ENCODE results near the gene ABHD12B. TPM values are rescaled to one million over a fixed set of nuclear protein-coding genes. Genes with fewer than 3 reads are reported as not detected.

The ABHD12B gene
- total and polyA plus RNA-seq, 9 of the 15 experiments (the other 6 are each of a cell fraction or from before 2014, with no cell fraction given), result not detected

GRCh38 chr14:50926851-50927386, 55.1 kb downstream of the ABHD12B start (continued):
- peak; percentile 64; the same call in 1 of the 2 replicates for TF ChIP-seq ZNF592 (IDR thresholded peaks at IDR 0.05)
- no peak for TF ChIP-seq ZNF41 (CRISPR knock-in tag; conservative IDR thresholded peaks at IDR 0.05)
- TF ChIP-seq MEIS2 (IDR thresholded peaks at IDR 0.05; ENCODE audit: partially characterized antibody), result peak; percentile 97
- TF ChIP-seq, protein P1, sequence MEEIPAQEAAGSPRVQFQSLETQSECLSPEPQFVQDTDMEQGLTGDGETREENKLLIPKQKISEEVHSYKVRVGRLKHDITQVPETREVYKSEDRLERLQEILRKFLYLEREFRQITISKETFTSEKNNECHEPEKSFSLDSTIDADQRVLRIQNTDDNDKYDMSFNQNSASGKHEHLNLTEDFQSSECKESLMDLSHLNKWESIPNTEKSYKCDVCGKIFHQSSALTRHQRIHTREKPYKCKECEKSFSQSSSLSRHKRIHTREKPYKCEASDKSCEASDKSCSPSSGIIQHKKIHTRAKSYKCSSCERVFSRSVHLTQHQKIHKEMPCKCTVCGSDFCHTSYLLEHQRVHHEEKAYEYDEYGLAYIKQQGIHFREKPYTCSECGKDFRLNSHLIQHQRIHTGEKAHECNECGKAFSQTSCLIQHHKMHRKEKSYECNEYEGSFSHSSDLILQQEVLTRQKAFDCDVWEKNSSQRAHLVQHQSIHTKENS (CRISPR knock-in tag; IDR thresholded peaks at IDR 0.05), result no peak
- TF ChIP-seq FOXA1 (IDR thresholded peaks at IDR 0.05; ENCODE audit: borderline replicate concordance), result no peak
- no peak for TF ChIP-seq SAFB (IDR thresholded peaks at IDR 0.05; ENCODE audit: borderline replicate concordance, low read depth, low read length)
- TF ChIP-seq, protein P2, sequence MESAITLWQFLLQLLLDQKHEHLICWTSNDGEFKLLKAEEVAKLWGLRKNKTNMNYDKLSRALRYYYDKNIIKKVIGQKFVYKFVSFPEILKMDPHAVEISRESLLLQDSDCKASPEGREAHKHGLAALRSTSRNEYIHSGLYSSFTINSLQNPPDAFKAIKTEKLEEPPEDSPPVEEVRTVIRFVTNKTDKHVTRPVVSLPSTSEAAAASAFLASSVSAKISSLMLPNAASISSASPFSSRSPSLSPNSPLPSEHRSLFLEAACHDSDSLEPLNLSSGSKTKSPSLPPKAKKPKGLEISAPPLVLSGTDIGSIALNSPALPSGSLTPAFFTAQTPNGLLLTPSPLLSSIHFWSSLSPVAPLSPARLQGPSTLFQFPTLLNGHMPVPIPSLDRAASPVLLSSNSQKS (CRISPR knock-in tag; IDR thresholded peaks at IDR 0.05), result no peak
- 0 out of 2 replicates have a peak, but pooled peaks have one; percentile 49 for TF ChIP-seq RREB1 (CRISPR knock-in tag; IDR thresholded peaks at IDR 0.05)
- 0 out of 4 replicates have a peak, but pooled peaks of 1 of the 2 experiments have one; percentile 15 for TF ChIP-seq RAD21 (CRISPR knock-in tag; conservative IDR thresholded peaks at IDR 0.05 in 1 of 2, IDR thresholded peaks at IDR 0.05 in 1 of 2)
- TF ChIP-seq FIP1L1 (IDR thresholded peaks at IDR 0.05; ENCODE audit: low read depth, low read length, poor library complexity, severe bottlenecking), result no peak
- peak; percentile 44; the same call in 1 of the 2 replicates for TF ChIP-seq GATA2 (CRISPR knock-in tag; IDR thresholded peaks at IDR 0.05)
- TF ChIP-seq MAFK (IDR thresholded peaks at IDR 0.05; ENCODE audit: low read length), result peak; percentile 36; the same call in 1 of the 2 replicates
- TF ChIP-seq, protein P3, sequence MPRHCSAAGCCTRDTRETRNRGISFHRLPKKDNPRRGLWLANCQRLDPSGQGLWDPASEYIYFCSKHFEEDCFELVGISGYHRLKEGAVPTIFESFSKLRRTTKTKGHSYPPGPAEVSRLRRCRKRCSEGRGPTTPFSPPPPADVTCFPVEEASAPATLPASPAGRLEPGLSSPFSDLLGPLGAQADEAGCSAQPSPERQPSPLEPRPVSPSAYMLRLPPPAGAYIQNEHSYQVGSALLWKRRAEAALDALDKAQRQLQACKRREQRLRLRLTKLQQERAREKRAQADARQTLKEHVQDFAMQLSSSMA (CRISPR knock-in tag; IDR thresholded peaks at IDR 0.05), result no peak
- TF ChIP-seq MAFF (IDR thresholded peaks at IDR 0.05; ENCODE audit: low read length), result no peak; the same call in 1 of the 2 replicates
